ENCODE results near the gene MST1.
"Not testable (repeated sequence)": the region's sequence is repeated elsewhere in the genome, so short reads cannot be mapped to it uniquely, and the experiment has no call there.

Gene MST1

DNA sequence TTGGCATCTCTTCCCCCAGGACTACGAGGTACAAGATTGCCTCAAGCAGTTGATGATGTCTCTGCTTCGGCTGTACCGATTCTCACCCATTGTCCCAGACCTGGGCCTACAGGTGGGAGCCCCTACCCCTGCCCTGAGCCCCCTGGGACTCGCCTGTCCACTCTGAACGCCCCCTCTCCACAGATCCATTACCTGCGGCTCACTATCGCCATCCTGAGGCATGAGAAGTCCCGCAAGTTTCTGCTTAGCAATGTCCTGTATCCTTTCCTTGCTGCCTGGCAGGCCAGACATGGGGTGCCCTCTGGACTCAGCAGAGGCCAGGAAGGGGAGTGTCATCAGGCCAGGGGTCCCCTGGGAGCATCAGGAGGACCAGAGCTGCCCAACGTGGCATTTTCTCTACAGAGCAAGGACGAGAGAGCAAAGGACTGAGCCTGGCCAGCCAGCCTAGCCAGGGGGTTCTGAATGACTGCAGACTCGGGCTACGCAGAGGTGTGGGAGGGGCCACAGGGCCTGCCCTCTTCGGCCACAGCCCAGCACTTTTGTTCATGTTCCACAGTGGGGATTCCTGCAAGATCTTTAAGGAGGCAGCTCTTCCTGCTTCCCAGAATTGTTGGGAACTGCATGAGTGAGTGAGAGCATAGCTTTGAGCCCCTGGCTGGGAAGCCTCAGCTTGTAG, 11.3 kb upstream of the MST1 start:
- DNase-seq, result no peak

DNA sequence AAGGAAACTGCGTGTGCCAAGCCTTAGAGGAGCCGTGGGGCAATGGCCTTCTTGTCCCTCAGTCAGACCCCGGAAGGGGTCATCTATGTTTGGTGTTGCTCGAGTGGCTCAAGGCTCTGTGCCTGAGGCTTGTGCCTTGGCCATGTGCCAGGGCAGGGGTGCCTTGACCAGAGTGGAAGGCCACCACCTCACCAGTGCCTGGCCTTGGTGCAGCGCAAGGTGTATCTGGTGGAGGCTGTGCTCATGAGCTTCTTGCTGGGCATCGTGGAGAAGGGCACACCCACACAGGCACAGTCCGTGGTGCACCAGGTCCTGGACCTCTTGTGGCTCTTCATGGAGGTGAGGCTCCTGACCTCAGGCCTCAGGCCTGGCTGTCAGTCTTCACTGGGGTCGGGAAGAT, 10.7 kb upstream of the MST1 start:
- no peak for DNase-seq

DNA sequence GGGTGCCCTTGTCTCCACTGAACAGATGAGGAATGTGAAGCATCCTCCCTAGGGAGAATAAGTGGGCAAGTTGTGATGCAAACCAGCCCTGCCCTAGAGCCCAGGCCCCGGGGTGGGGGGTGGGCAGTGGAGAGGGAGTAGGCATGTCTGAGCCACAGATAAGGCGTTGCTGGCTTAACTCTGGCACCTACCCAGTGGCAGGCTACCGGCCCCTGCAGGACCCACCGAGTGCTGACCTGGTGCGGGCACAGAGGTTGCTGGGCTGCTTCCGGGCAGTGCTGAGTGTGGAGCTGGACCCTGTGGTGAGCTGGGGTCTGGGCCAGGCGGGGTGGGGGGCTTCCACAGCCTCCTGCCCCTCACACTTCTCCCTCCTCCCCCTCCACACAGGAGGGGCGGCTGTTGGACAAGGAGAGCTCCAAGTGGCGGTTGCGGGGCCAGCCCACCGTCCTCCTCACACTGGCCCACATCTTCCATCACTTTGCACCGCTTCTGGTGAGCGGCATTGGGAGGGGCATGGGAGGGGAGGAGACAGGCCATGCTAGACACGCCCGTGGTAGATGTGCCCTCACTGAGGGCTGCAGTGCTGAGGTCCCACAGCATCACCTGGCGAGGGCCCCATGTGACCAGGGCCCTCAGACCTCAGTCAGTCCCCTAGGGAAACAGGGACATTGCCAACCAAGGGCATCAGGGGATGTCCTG, 10.2 kb upstream of the MST1 start:
- DNase-seq, result no peak

DNA sequence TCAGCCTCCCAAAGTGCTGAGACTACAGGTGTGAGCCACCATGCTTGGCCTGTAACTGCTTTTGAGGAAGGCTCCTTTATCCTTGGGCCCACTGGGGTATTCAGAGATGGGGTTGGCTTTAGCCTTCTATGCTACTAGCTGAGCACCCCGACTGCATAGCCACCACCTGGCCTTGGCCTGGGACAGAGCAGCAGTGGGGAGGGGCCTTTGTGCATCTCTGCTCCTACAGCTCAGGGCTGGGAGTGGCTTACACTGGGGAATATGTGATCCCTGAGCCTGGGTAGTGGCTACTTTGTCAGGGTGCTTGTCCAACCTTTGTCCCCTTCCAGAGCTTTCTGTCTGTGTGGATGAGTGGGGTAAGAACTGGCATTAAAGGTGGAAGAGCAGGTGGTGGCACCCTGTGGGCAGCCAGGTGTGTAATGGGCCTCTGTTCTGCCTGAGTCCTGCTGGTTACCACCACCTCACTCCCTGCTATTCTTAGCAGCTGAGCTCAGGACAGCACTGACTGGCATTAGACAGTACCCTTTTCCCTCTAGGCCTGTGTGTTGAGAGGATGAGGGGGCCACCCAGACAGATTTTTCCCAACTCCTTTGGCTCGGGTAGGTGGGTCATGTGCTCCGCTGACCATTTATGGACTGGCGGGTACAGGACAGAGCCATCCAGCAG, 6.2 kb upstream of the MST1 start:
- not testable (repeated sequence) for DNase-seq

DNA sequence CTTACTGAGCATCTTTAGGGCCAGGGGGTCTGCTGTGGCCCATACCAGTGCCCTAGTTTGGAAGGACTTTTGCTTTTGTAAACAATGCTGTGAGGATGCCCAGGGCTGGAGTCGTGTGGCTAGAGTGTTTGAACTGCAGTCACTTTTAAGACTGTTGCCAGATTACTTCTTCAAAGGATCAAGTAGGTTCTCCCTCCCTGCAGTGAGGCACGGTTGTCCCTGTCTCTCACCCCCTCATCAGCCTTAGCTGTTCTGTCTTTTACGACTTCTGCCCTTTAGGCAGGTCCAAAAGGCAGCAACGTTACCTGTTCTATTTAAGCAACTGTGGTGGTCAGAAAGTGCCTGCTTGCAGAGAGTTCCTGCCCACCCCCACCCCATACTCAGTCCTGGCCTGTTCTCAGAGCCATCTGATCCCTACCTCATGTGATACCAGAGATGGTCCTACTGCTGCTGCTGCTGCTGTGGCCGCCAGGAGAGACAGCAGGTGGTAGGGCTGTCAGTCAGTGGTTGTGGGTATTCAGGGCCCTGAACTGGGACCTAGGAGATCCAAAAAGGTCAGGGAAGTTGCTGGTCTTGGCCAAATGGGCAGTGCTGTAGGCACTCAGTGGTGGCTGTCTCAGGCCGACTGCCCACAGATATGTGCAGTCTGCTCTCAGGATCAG, 5.3 kb upstream of the MST1 start:
- DNase-seq, result not testable (repeated sequence)

DNA sequence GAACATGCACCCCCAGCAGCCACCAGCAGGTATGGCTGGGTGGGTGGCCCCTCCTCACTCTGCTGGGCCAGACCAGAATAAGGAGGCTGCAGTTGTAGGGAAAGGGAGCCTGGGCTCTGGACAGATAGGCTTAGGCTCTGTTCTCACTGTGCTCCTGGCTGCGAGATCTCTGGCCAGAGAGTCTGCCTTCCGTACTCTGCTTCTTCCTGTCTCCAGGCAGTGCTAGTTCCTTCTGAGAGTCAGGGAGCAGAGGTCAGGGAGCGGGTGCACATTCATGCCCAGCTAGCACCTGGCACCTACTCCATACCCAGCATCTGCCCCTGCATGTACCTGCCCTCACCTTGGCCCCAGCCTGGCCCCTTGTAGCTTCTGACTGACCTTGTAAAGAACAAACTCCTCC, 2.2 kb upstream of the MST1 start:
- not testable (repeated sequence) for DNase-seq

DNA sequence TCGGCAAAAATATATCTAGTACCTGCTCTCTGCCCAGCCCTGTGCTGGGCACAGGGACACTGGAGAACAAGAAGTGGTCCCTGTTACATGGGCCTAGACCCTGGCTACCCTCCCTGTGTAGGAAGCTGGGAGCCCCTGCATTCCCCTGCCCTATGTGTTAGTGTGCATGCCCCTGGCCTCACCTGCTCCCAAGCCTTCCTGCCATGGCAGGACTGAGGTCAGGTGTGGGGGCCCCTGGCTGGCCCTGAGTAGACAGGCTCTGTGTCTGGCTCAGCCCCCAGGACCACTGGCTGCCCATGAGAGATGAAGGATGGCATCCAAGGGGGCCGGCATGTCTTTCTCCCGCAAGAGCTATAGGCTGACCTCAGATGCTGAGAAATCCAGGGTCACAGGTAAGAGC, 1.6 kb upstream of the MST1 start:
- not testable (repeated sequence) for DNase-seq

DNA sequence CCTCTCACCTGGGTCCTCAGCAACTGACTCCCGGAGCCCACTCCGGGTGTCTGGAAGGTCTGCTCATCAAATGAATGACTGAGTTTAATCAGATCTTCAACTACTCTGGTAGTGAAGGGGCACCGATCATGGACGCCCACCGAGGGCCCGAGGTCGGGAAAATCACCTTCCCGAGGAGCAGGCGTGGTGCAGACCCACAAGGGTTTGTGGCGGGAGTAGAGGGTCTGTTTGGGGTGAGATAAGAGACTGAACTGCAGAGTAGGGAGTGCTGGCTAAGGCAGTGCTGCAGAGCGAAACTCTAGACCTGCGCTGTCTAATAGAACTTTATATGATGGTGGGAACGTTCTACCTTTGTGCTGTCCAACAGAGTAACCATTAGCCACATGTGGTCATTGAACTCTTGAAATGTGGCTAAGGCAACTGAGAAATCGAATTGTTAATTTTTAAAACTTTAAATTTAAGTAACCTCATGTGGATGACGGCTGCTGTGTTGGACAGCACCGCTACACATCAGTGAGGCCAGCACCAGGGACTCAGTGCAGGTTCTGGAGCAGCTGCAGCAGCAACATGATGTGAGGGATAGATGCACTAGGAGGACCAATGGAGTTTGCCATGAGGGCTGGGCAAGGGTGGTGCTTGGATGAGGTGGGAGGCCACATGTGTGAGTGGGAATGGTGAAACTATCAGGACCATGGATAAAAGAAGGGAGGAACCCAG, 792 bp upstream of the MST1 start:
- DNase-seq, result not testable (repeated sequence)

DNA sequence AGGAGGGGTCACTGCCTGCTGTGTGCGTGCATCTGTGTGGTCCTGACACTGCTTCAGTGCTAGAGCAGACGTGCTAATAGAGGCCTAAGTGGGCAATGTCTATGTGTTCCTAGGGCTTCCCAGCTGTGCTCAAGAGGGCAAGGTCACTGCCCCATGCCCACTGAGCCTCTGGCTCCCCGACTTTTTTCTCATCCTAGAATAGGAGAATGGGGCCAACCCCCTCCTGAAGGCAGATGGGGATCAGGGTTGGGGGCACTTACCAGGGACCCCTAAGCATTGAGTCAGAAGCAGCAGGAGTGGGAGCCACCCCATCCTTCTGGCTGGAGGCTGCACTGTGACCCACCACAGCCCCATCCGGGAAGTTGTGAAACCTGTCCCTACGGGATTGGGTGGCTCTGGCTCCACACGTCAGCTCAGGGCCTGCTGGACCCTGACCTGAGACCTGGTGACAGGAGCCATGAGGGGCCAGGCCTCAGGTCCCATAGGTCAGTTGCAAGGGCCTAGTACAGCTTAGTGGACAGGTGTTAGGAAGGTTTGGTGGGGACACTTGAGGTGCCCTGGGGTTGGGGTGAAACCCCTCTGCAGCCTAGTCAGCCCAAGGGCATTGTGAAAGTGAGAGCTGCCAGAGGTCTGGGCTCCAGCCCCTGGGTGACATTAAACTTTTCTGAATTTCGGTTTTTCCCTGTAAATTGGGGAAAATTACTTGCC, 782 bp downstream of the MST1 start:
- peak; percentile 12 for DNase-seq

DNA sequence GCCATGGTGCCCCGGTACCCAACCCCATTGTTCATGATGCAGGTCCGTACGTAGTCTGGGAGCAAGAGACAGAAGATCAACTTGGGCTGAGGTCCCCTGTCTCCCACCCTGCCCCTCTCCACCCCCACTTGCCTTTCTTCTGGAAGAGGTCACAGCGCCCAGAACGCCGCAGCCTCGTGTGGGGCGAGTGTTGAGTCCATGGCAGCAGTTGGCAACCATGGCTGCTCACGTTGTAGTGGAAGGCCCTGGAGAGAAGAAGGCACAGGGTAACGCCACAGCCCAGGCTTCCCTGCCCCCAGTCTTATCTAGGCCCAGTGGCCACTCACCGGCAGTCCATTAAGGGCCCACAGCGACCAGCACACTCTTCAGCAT, 1.9 kb downstream of the MST1 start:
- DNase-seq, result not testable (repeated sequence)

DNA sequence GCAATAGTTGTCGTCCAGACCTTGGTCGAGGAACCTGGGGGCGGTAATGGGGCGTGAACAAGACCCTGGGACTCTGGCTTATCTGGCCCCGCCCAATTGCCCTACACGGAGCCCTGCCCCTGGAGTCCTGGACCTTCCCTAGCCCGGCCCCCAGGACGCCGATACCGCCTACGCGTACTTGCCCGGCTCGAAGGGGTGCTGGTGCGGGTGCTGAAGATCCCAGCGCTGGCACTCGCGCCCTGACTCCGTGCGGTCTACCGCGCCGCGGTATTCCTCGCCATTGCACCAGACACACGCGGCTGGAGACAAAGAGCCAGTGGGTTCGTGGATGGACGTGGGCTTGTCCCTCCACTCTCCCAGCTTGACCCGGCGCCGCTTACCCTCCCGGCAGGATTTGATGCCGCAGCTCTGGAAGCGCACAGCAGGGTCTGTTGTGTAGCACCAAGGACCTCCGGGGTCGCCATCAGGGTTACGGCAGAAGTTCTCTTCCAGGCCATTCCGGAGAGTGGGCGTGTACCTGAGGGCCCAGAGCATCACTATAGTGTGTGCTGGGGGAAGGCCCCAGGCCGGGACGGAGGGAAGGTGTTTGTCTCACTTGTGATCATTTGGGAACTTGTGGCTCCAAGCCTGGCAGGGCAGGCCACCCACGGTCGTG, 2.4 kb downstream of the MST1 start:
- DNase-seq, result peak; percentile 56

DNA sequence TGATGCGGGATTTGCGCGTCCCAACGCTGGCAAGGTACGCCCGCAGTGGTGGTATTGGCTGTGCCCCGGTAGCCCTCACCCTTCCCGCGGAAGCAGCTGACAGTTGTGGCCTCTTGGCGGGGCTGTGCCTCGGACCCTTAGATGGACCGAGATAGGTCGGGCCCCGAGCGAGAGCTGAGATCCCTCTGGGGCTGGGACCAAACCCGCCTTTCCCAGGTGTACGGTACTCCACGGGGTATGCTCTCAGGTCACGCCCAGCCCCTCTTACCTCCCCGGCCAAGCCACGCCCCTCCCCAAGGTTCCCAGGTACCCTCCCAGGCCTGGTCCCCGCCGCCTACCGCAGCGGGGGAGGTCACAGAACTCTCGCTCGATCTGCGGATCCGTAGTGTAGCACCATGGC, 2.9 kb downstream of the MST1 start:
- peak; percentile 61 for DNase-seq

DNA sequence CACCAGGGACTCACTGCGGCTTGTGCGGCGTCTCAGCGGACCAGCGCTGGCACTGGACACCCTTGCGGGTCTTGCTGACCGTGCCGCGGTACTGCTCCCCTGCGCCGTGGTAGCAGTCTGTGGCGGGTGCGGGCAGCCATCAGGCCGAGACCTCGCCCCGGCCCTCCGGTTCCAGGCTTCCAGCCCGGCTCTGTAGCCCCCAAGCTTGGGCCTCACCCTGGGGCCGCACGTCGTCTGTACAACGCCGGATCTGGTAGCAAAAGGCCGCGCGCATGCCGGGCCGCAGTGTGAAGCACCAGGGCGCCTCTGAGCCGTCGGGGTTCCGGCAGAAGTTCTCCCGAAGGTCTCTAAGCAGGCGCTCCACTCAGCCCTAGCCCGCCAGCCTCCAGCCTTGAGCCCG, 3.4 kb downstream of the MST1 start:
- DNase-seq, result not testable (repeated sequence)

DNA sequence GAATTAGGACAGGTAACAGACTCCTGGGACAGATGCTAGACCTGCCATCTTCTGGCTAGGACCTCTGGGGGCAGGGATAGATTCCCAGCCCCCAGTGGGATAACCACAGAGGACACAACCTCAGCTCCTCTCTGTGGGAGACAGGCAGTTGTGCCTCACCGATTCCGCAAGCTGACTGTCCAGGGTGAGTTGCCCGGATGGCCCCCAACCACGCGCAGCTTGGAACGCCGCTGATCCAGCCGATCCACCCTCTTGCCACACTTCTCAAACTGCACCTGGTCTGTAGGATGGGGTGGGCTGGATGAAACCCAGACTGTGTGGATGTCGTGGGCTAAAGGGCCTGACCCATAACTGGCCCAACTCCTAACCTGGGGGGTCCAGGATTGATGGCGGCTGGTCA, 4.2 kb downstream of the MST1 start:
- not testable (repeated sequence) for DNase-seq

DNA sequence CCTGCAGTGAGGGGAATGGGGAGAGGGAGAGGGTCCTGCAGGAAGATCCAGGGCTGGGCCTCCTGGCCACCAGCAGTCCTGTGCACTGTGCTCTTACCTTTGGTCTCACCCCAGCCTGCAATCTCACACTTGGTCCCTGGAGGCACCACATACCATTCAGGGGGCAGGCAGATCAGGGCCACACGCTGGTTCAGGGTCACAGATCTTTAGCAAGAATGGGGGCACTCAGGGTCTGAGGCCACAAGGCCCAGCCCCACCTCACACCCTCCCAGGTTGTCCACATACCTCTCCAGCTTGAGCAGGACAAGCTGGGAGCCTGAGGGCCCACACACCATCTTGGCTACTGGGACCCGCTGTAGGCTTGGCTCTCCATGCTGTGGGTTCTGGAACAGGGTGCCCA, 4.8 kb downstream of the MST1 start:
- DNase-seq, result not testable (repeated sequence)

DNA sequence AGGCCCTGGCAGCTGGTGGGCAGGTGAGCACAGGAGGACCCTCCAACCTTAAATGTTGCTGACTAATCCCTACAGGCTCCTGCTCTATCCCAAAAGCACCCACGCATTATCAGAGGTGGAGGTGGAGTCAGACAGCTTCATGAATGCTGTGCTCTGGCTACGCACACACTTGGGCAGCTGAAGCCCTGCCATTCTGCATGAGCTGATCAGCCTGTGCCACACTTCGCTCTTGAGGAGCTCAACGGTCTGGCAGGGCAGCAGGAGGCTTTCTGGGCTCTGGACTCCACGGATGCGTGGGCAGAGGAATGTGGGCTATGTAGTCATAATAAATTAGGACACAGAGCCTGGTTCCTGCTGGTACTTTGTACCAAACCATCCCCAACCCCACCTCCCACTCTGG, 6.1 kb downstream of the MST1 start:
- DNase-seq, result no peak

DNA sequence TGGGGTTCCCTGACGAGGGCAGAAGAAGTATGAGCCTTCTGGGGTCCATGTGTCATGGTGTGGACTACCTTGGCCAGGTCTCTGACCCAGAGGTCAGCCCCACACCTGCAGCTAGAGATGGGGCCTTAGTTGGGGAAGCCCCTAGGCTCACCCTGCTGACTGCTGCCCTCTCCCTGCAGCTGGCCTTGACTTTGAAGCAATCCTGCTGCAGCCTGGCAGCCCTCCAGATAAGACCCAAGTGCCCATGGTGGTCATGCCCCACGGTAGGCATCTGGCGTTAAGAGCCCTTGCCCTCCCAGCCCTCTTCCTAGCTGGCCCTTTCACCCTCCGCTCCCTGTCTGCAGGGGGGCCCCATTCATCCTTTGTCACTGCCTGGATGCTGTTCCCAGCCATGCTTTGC, 7.7 kb downstream of the MST1 start:
- DNase-seq, result no peak

DNA sequence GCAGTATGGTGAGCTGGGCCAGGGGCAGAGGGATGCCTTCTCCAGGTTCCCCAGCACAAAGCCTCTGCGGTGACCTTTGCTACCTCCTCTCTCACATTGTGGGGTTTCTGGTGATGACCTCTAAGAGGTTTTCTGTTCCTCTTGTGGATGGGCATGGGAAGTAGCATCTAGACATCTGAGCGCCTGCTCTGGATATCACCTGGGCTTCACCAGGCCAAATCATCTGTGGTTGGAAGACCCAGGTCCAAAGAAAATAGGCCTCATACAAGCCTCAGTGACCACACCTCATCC, 8.1 kb downstream of the MST1 start:
- DNase-seq, result no peak

DNA sequence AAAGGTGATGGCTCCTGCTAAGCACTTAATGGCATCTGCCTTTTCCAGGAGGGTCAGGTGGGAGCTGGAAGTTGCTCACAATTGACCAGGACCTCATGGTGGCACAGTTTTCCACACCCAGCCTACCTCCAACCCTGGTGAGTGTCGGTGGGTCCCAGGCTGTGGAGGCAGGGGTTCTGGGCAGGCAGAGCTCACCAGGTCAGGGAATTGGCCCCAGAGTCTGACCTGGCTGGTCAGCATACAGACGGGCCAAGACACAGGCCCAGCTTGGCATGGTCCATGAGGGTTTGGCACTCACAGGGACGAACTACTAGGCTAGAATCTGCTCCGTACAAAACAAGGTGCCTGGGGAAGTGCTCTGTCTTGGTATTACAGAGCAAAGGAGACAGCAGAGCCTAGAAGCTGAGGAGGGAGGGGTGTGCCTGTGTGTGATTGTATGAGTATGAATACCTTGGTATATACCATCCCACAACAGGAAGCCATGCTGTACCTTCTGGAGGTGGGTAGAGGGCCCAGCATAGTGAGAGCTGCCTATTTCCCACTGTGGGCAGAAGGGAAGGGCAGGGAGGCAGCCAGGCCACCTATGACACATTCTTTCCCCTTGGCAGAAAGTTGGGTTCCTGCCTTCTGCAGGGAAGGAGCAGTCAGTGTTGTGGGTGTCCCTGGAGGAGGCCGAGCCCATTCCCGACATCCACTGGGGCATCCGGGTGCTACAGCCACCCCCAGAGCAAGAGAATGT, 8.6 kb downstream of the MST1 start:
- DNase-seq, result no peak

DNA sequence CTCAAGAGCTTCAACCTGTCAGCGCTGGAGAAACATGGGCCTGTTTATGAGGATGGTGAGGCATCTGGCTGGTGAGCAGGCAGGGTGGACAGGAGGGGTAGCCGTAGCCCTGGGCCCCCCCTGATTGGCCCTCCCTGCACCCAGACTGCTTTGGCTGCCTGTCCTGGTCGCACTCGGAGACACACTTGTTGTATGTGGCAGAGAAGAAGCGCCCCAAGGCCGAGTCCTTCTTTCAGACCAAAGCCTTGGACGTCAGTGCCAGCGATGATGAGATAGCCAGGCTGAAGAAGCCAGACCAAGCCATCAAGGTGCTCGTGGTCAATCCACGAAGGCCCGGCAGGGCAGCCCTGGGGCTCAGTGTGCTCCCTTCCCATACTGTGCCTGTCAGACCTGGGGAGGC, 13.4 kb downstream of the MST1 start:
- no peak for DNase-seq

DNA sequence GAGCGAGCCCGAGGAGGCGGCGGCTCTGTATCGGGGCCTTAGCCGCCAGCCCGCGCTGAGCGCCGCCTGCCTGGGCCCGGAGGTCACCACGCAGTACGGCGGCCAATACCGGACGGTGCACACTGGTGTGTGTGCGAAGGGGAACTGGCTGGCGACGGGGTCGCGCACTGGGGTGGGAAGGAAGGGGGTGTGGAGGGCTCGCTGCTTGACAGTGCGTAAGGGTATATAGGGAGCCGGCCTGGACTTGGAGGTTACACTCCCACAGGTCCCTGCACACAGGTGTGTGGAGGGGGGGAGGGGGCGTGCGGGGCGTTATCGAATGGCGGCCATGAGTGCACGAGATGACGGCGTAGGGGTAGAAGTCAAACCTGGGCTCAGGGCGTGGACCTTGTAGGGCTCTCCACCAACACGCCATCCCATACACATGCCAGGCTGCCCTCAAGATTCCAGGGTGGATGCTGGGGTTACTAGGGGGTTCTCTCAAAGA, 14.7 kb downstream of the MST1 start:
- peak; percentile 29 for DNase-seq

Data from CD4-positive, alpha-beta T cell treated with Interleukin-6 for 4 hours (primary cell).